Embryonic facial prominence (tissue), 1 donor: ENCODE results near the gene RAI1.

ENCODE experiments used
- DNase-seq: peaks from one replicate; pipeline ENCODE4 v3.0.0-alpha.2; 2016; ENCODE audit errors: extremely low spot score

The RAI1 gene

DNA sequence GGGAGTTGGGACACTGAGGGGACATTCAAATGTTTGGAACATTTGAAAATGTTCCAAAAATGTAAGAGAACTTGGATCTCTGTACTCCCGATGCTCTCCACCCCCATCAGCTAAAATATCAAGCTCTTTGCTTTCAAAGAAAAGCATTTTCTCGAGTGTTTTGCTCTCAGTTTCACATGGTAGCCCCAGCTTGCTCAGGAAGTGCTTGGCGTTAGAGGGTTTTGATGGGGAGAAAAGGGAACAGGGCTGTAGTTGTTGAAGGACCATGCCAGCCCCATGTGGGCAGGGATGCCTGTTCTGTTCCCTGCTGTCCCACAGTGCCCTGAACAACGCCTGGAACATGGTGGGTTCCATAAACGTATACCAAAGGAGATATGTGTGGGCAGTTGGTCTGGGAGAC, 37.0 kb downstream of the RAI1 start:
- no peak for DNase-seq

GRCh38 chr17:17719199-17719940, 38.1 kb downstream of the RAI1 start:
- DNase-seq, result no peak

- no peak for DNase-seq
Observed at GRCh38 chr17:17719966-17720543, 38.8 kb downstream of the RAI1 start.

DNA sequence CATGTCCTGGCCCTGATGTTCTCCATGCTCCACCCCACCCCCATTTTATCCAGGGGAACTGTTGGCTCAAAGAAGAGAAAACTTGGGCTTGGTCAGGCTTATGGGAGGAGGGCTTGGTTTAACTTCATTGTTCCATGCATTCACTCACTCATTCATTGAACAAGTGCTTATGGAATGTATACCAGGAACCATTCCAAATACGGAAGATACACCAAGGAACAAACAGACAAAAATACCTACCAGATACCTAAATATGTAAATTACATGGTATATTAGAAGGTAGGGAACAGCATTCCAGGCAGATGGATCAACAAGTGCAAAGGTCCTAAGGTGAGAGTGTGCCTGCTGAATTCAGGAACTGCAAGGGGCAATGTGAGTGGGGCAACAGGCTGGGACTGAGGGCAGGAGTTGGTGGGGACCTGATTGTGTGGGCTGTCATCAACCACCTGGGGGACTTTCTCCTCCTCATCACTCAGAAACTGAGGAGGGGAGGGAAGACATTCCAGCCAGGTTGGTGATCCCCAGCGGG, 39.9 kb downstream of the RAI1 start:
- DNase-seq, result no peak

- peak; percentile 65 for DNase-seq
Observed at GRCh38 chr17:17722081-17722905, 41.0 kb downstream of the RAI1 start.

DNA sequence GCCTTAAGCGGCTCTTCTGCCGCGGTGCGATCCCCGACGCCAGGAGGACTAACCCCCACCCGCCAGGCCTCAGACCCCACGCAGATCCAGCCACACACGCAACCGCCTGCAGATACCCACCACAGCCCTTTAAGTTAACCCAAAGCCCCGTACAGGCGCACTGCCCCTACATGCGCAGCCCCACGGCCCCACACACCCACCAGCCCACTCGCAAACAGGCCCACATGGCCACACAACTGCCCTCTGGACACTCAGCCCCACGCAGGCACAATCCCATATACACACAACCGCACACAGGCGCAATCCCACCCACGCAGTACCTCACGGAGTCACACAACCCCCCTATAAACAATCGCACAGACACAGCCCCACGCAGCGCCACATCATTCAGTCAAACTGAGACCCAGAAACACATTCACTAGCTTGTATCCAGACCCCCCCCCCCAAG, 41.7 kb downstream of the RAI1 start:
- no peak for DNase-seq

DNA sequence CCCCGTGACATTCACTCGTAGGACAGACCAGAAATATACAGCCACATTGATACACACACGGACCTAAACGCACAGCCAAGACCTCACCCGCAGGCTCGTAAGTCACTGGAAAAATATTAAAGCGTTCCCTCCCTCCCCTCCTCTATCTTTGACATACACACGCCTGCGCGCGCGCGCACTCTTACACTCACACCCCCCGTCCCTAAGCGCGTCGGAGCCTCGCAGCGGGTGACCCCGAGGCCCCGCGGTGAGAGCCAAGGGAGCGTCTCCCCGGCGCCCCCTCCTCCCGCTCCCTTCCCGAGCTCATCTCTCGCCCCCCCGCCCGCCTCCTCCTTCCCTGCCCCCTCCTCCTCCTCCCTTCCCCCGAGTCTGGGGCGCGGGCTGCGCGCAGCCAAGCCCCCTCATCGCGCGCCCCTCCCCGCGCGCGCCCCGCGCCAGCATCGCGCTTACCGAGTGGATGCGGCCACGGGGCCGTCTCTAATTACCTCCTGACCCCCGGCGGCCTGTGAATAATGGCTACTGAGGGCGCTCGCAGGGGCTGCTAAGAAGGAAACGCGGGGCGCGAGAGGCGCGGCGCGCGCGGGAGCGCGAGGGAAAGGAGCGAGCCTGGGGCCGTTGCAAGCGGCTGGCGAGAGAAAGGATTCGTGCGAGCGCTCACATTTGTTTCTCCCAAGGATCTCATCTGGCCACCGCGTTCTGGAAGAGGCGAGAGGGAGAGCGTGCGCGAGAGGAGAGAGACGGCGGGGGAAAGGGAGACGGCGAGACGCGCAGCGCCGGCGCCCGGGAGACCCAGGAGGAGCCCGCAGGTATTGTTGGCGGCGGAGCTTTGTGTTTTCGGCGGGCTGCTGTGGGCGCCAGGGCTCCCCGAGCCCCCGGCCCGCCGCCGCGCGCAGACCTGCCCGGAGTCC, 42.4 kb downstream of the RAI1 start:
- peak; percentile 78 for DNase-seq

- no peak for DNase-seq
Observed at GRCh38 chr17:17724307-17725010, 43.2 kb downstream of the RAI1 start.

GRCh38 chr17:17725011-17725751, 43.9 kb downstream of the RAI1 start:
- no peak for DNase-seq

GRCh38 chr17:17725752-17726457, 44.6 kb downstream of the RAI1 start:
- DNase-seq, result no peak

- no peak for DNase-seq
Observed at GRCh38 chr17:17726458-17727060, 45.3 kb downstream of the RAI1 start.

- DNase-seq, result no peak
Observed at GRCh38 chr17:17727111-17727659, 45.9 kb downstream of the RAI1 start.

DNA sequence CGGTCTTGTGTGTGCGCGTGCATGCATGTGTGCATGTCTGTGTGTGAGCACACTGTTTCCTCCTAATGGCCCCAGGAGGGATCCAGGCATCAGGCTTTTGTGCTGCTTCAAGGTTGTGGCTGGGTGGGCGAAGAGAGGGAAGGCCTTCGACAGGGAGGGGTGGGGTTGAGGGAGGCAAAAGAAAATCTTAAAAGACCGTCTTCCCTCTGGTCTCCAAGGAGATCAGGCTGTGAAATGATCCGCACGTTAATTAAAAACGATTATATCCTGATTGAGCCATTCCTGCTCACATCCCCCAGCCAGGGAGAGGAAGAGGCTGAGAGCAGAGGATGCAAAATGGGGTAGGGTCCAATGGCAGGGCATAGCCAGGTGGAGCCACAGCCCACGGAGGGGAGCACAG, 46.9 kb downstream of the RAI1 start:
- DNase-seq, result no peak

- no peak for DNase-seq
Observed at GRCh38 chr17:17728550-17729251, 47.4 kb downstream of the RAI1 start.

- no peak for DNase-seq
Observed at GRCh38 chr17:17729620-17730249, 48.5 kb downstream of the RAI1 start.

DNA sequence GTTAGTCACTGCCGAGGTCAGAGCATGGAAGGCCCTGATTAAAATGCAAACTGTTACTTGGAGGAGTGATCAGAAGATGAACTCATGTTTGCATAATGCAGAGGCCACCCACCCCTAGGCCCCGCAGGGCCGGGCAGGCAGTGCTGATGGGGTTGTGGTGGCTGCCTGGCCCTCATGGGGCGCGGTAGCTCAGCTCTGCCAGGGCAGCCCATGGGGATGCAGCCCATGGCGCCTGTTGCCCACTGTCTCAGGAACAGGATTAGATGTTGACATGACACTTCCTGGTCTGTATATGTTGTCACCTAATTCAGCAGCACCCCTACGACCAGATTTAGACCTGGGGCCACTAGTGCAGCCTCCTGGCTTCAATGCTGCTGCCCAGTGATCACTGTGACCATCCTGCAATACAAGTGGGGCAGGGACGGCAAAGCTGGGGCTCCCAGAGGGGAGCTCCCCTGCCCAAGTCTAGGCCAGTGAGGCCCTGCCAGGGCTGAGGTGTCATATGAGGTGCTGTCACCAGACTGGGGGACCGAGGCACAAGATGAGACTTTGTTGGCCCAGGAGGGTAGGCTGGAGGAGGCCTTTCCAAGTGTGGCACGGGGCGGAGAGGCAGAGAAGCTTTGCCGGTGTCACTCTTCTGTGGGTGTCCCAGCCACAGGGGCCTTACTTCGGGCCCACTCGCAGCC, 49.1 kb downstream of the RAI1 start:
- DNase-seq, result no peak

- no peak for DNase-seq
Observed at GRCh38 chr17:17732444-17732843, 51.2 kb downstream of the RAI1 start.
